HG02610 (cell line): ENCODE results near the gene TTYH3.
A peak's percentile ranks its signal among the peaks of the same experiment; 100 is the strongest.

Experiments
- ATAC-seq: cut with Tn5 transposase; IDR thresholded peaks from one replicate; pipeline ENCODE4 v1.9.1; 2021; ENCODE audit warnings: mild to moderate bottlenecking, moderate library complexity; ENCODE audit not compliant: unreplicated experiment

TTYH3 gene

DNA sequence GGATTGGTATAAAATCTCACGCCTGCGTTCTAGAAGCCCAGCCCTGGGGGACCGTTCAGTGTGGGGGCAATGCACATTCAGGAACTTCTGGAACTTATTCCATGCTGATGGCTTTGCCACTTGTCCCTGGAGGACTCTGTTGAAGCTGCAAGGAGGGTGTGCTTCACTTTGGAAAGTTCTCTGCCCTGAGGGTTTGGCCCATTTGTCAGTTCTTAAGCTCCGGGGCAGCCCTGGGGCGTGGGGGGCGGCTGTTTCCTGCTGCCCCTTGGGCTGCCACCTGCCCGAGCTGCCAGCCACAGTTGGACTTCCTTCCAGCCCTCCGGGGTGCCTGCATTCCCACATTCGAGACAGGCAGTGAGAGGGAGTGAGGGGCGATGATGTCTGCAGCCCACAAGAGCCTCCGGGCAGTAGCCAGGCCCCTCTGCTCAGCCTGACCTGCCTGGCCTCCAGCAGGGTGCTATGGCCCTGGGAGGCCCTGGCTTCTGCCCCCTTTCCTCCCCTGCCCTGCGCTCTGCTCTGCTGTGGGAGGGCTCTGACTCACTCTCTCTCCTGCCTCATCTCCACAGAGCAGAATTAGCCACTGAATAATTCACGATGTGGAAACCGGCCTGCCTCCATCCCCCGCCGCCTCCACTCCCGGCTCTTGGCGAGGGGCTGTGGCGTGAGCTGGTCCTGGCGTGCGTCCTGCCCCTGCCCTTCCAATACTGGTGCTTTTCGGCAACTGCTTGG is 1.9 kb downstream of the TTYH3 start:
- ATAC-seq, result no peak

DNA sequence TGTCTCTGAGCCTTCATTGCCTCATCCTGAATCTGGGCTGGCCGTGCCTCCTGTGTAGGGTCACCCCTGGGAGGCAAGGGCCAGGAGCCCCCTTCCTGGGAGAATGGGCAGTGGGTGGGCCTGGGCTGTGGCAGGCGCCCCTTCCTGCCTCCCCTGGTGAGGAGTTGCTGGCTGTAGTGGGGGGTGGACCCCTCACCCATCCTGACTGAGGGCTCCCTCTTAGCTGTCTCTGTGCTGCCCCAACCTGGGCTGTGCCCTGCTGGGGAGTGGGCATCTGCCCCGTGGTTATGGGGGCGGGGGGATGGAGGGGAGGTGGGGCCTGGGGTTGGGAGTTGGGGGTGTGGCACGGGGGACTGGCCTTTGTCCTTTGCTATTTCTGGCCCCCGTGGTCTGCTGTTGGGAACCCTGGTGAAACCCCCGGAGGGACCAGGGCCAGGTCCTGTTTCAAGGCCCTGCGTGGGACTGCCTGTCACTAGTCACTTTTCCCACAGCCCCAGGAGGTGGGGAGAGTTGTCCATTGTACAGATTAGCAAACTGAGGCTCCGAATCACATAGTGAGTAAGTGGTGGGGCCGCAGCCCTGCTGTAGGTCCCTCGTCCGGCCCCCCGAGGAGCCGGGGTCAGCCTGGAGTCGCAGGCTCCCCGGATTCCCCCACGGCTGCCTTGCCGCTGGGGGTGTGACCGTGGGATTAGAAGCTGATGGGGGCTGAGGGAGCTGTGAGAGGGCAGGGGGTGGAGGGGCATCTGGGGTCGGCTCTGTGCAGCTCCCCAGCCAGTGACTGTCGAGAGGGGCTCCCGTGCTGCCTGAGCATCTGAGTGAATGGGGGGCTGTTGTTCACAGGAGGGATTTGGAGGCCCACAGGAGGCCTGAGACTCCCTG is 2.7 kb downstream of the TTYH3 start:
- ATAC-seq, result no peak

DNA sequence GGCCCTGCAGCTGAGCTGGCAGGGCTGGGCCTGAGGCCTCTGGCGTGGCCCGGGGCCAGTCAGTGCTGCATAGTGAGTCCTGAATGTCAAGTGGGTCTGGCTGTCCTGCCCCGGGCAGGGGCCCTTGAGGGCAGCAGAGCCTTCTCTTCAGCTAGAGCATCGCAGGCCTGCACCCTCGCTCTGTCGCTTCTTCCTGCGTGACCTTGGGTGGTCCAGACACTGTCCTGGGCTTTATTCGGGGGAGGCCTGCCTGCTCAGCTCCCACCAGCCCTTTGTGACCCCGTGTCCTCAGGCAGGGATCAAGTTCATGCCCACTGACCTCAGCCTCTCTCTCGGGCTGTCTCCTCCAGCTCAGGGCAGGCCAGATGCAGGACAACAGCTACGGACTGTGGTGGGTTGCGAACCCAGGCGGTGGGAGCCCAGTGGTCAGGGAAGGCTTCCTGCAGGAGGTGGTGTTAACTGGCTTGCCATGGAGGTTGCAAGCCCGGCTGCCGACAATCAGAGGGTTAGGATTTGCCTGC is 3.4 kb downstream of the TTYH3 start:
- ATAC-seq, result no peak

DNA sequence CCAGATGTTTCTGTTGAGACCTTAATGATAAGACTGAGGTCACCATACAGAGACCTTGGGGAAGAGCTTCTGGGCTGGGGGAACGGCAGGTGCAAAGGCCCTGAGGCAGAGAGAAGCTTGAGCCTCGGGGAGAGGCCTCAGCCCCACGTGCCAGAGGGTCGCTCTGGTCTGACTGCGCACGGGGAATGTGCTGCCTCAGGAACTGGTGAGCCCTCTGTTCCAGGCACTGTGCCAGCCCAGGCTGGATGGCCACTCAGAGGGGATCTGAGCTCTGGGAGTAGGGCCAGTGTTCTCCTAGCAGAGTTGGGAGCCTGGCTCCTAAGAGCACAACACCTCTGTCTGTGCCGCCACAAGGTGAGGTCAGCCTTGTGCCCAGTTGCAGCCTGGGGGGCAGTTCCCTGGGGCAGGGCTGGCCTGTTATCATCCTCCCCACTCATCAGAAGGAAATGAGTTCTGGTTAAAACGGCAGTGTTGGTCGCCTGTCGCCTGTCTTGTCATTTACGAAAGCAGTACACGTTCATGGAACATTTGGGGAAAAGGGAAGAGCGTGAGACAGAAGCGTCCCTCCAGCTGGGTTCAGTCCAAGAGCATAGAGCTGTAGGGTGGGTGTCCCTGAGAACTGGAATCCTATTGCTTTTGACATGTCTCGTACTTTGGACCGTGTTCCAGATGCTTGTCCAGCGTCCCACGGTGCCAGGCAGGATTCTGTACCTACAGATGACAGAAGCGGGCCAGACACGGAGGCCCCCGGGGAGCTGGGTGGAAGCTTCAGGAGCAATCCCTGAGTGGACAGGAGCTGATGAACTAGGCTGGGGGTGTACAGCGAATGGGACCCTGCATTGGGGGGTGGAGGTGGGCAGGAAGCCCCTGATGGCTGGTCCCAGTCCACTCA is 4.3 kb downstream of the TTYH3 start:
- ATAC-seq, result no peak

DNA sequence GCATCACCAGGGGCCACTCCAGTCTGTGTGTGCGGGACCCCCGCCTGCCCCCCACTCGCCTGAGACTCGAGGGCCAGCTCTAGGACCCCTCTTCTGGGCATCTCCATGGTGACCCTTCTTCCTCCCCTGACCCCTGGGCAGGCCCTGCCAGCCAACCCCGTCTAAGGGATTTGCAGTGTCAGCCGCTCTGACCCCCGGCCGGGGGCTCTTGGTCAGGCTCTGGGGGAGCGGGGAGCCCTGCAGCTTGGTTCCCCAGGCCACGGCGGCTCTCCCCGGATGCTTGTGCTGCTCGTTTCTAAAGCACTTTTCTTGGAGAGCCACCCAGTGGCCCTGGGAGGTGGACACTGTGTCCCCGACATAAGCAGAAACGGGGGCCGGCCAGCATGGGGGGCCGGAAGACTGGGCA is 5.3 kb downstream of the TTYH3 start:
- no peak for ATAC-seq

DNA sequence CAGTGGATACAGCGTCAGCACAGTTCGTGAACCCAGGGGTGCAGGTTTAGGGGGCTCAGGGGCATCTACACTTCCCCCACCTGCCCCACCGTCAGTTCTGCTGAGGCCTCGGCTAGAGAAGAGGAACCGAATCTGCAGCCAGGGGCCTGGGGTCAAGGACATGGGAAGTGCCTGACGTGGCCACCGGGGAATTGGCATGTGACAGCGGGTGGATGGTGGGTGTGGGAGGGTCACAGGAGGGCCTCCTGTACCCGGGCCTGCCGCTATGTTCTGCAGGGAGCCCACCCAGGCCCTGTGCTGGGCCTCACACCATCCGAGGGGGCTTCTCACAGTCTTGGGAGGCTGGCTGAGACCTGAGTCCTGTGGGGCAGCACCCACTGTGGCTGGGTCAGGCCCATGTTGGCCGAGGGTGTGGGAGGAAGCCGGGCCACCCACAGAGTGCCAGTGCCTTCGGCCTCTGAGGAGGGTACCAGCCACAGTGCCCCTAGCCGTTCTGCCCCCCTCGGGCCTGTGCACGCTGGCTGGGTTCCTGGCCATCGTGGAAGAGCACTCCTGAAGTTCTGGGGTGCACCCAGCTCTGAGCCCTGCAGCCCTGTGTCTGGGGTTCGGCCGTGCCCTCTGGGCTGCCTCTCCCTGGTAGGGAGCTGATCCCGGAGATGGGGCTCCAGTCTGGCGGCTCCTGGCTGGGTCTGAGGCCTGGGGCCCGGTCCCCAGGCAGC is 5.9 kb downstream of the TTYH3 start:
- no peak for ATAC-seq

DNA sequence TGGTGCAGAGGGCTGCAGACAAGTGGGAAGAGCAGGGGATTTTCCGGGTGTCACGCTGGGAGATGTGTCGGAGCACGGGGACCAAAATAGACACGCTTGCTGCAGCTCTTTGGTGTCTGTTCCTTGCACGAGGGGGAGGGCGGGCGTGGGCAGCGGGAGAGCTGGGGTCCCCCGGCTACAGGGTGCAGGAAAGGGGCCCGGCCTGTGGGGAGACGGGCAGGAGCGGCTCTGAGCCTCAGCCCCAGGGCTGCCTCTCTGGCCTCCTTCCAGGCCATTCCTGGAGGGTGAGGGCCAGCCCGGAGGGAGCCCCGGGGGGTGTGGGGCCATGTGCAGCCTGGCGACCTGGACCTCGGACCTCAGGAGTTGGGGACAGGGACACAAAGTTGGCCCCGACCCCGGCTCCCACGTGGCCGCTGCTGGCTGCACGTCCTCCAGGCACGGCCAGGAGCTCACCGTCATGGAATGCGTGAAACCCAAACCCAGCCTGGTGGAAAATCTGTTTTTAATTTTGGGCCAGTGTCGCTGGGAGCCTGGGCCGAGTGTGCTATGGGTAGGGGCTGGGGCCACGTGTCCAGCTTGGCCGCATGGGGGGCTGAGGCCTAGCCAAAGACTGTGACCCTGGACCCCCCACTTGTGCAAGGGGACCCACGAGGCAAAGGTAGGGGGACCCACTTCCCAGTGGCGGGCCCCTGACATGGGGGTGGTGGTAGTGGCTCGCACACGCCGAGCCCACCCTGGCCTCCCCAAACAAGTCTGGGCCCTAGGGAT is 6.6 kb downstream of the TTYH3 start:
- no peak for ATAC-seq

DNA sequence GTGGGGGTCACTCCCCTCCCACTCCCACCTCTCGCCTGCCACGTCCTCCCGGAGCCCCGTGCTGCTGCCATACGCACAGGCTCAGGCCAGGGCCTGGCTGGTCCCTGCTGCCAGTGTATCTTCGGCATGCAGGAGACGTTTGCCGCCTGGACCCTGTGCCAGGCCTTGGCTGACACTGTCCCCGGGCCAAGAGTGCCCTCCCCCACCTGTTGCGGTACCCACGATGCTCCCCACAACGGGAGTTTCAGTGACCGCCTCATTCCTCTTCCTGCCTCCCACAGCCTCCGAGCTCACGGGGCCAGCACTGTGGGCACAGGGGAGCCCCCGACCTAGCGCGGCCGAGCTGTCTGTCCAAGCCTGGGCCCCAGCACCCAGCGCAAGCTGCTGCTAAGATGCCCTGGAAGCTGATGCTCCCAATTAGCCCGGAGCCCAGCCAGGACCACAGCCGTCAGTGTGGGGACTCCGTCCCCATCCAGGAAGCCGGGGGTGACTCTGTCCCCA is 7.4 kb downstream of the TTYH3 start:
- ATAC-seq, result no peak

DNA sequence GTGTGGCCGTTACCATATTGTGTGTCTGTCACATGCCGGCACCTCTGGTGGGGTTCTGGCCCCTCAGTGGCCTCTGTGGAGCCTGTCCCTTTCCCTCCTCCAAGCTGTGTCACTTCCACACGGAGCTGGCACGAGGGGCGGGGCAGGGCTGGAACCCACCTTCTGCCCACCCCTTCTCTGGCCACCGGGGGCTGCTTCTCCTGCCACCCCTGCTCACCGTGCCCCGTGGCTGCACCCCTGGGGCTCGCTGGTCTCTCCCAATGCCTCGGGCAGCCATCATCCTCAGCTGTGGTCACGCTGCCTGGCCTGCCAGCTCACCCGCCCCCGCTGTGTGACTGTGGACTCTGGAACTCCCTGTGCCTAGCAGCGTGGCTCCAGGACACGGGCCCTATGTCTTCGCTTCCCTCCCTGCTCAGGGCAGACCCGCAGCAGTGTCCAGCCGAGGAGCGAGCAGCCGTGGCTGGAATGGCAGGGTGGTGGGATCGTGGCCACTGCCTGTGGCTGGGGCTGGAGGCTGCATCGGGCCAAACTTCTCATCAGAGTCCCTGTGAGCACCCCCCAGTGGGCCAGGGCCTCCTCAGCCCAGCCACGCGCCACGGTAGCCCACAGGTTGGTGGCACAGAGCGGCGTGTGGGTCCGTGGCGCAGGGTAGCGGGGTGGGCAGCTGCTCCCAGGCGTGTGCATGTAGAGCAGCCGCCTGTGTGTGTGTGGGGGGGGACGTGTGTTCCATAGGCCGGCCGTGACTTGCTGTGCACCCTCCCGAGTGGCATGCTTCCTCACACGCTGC is 8.1 kb downstream of the TTYH3 start:
- no peak for ATAC-seq

DNA sequence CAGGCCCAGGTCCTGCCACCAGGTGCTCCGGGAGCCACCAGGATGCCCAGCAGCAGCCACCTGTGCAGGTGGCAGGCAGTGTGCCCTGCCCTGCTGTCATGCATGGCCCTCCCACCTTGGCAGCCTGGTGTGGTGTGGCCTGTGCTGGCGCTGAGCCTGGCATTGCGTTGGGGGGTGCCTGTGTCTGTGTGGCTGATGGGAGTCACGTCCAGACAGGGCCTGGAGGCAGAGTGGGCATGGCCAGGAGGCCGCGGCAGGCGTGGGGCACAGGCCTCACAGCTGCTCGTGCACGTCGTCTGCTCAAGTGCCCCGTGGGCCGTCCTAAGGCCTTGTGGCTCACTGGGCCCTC is 8.7 kb downstream of the TTYH3 start:
- ATAC-seq, result no peak

DNA sequence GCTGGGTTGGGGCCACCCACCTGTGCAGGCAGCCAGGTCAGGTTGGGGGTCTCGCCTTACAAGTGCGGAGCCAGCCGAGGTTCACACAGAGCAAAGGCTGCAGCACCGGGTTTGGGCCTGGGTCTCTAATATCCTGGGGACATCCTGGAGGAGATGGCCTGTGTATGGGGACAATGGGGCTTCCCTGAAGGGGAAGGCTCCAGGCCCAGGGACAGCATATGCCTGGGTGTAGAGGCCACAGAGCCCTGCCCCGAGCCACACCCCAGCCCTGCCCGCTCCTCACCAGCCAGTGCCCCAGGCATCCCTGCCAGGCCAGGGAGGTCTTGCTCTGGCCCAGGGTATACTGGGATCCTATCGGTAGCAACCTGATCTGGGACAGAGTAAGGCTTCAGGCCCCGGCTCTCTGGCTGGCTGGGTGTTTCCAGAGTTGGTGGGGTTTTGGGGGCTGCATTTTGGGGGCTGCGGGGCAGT is 9.1 kb downstream of the TTYH3 start:
- no peak for ATAC-seq

DNA sequence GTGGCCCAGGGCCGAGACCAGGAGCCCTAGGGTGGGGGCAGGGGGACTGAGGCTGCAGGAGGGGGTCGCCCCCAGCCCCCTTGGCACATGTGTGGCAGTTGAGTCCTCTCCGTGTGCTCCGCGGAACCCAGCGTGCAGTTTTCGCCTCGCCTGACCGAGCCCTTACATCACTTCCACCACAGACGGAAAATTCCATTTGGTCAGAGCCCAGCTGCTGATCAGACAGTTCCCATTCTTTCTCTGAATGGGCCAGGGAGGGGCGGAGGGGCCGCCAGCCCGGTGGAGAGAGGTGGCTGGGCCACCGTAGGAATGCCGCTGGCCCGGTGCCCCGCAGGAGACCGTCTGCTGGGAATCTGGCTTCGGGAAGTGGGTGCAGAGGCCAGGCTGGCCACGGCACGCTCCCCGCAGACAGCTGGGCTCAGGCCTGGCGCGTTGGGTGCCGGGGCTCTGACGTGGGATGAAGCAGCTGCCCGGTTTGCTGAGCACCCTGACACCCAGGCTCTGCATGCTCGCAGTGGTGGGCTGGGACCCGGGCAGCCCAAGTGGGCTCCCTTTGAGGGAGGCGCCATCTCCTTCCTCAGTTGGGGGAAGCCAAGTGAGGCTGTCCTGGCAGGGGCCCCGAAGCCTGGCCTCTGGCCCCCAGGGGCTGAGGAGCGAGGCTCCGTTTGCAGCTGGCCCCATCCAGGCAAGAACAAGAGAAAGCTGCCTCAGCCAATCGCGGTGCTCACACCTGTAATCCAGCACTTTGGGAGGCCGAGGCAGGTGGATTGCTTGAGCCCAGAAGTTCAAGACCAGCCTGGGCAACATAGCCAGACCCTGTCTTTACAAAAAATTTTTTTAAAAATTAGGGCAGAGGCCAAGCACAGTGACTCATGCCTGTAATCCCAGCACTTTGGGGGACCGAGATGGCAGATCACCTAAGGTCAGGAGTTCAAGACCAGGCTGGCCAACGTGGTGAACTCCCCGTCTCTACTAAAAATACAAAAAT is 9.9 kb downstream of the TTYH3 start:
- peak; percentile 54 for ATAC-seq

DNA sequence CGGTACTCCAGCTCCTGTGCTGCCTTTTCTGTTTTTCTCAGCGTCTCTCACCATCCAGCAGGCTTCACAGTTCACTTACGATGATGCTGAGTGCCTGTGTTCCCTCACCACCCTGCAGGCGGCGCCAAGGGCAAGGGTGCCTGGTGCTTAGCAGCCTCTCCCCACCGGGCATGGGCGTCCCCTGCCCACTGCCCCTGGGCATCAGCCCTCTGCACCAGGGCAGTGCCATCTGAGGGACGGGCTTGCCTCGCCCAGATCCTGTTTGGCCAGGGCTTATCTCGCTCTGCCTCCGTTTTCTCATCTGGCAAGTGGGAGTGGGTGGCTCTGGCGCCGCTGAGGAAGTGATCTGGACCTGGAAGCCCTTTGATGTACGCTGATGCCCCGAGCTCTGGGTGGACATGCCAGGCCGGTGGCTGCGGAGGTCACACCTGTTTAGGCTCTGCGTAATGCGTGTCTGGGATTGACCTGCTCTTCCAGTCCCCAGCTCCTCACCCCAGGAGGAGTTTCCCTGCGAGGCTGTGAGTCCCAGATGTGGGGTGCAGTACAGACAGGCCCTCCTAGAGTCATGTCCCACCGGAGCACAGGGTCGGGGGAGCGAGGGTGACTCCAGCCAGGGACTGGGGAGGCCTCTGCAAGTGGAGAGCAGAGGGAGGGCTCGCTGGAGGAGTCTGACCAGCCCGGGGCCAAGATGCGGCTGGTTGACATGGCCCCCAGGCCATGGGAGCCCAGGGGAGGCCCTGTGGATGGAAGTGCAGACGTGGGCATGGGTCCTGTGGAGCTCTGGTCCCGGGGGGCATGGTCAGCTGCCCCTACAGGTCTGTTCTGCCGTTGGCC is 11.8 kb downstream of the TTYH3 start:
- no peak for ATAC-seq

DNA sequence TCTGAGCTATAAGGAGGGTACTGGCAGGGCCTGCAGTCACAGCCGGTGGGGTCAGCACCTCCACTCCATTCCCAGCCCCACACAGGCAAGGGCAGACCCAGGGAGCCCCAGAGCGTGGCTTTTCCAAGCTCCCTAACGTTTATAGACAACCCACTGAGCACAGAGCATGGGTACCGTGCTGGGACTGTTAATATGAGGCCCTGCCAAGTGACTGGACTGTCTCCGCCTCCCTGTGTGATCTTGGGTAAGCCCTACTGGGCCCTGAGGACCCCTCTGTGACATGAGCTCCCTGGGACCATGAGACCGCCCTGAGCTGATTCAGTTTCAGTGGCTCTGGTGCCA is 12.4 kb downstream of the TTYH3 start:
- no peak for ATAC-seq

DNA sequence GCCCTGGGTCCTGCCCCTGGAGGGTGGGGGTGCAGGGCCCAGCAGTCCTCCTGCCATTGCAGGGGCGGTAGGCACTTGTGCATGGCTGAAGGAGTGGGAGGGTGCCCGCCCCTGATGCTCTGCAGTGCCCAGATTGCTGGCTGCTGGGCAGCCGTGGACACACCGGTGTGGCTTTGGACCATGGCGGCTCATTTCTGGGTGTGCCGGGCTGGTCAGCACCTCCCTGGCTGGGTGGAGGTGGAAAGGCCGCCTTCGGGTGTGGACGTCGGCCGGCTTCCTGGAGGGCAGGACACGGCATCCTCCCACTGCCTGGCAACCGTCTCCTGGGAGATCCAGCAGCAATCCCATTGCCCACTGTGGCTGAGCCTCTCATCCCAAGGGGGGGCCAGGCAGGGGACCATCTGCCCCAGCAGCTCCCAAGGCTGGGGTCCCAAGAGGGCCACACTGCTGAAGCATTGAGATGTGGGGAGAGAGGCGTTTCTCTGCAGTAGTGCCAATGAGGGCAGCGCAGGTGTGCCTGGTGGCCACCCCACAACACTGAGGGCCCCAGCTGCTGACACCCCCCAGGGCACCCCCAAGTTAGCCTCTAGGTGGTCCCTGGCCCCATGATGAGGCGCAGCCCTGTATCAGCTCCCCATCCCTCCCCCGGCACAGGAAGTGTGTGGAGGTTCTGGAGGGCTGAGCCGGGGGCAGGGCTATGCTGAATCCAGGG is 12.9 kb downstream of the TTYH3 start:
- peak; percentile 25 for ATAC-seq

DNA sequence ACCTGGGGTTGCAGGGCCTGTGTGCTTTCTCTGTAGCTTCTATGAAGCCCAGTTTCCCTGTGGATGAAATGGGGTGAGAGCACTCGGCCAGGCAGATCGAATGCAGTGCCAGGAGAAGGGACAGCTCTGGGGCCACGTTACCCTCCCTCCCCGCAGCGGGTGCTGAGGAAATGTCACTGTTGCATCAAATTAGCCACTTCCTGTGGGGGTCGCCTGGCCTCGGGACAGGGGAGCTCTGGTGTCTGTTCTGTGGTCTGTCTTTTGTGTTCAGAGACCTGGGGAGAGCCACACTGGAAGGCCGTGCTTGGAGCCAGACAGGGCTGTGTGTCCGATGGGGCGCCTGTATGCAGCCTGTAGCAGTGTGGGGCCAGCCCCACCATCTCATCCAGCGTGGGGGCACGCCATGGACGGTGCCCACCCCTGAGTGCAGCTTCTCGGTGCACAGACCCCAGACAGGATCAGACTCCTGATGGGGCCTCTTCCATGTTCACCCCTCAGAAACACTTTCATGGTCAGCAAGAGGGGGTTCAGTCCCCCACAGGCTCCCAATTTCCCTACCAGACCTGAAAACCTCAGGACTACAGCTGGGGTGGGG is 13.6 kb downstream of the TTYH3 start:
- peak; percentile 35 for ATAC-seq
